D721Med (cell line): ENCODE results near the gene VMAC.

Experiments used
- DNase-seq: peaks from one replicate; pipeline ENCODE4 v3.0.0; 2011; ENCODE audit warnings: low spot score; ENCODE audit not compliant: insufficient read length
- FAIRE-seq: peaks from 2 replicates; lab custom pipeline; 2011; peaks lifted over from hg19 to GRCh38; lab: Jason Lieb, UNC
- CTCF ChIP-seq: IDR thresholded peaks from 2 replicates; pipeline ENCODE4 v1.5.1; 2012; ENCODE audit warnings: mild to moderate bottlenecking, control low read depth; ENCODE audit not compliant: insufficient read depth; ENCODE audit errors: missing control alignments

Gene VMAC

GRCh38 chr19:5895409-5895808 is 9.3 kb upstream of the VMAC start:
- TF ChIP-seq CTCF = no peak
- DNase-seq (no peak), FAIRE-seq (no peak)

GRCh38 chr19:5895890-5896289 is 8.8 kb upstream of the VMAC start:
- FAIRE-seq (no peak), DNase-seq (no peak)
- no peak for TF ChIP-seq CTCF

GRCh38 chr19:5896365-5897076 is 8.2 kb upstream of the VMAC start:
- no peak for FAIRE-seq
- no peak for DNase-seq
- no peak for TF ChIP-seq CTCF

GRCh38 chr19:5897189-5897969 is 7.3 kb upstream of the VMAC start:
- FAIRE-seq (no peak), DNase-seq (no peak)
- TF ChIP-seq CTCF = no peak

- TF ChIP-seq CTCF = no peak
- FAIRE-seq (no peak), DNase-seq (no peak)
Measured at GRCh38 chr19:5899728-5900526, 4.7 kb upstream of the VMAC start.

GRCh38 chr19:5900976-5901375 is 3.7 kb upstream of the VMAC start:
- no peak for FAIRE-seq
- no peak for DNase-seq
- TF ChIP-seq CTCF = no peak
